ENCODE data around the gene RREB1. TPM values are rescaled to one million over a fixed set of nuclear protein-coding genes. Genes with fewer than 3 reads are reported as not detected.

The RREB1 gene
- total RNA-seq, 1 experiment from 2014 or later: 38.4 TPM

GRCh38 chr6:7256785-7257184 is 149.0 kb downstream of the RREB1 start:
- CTCF ChIA-PET: no interaction called here
- H3K27ac Mint-ChIP-seq (ENCODE audit: unreplicated experiment): no peak overlapping the region
- BruUV-seq (replicated peaks): no TSS peak
- no peaks in the 10 kb centered on the region for H3K27me3 Mint-ChIP-seq (ENCODE audit: unreplicated experiment)
- H3K4me3 Mint-ChIP-seq (ENCODE audit: low read depth, unreplicated experiment): no peak overlapping the region
- H3K36me3 Mint-ChIP-seq (ENCODE audit: insufficient read depth, unreplicated experiment): peaks cover 12% of the 10 kb centered on the region
- no peak for DNase-seq
- no peak for TF ChIP-seq CTCF (IDR thresholded peaks at IDR 0.05; ENCODE audit: unreplicated experiment)
- peaks cover 10% of the 10 kb centered on the region for H3K4me1 Mint-ChIP-seq (ENCODE audit: low read depth, unreplicated experiment)
- intact Hi-C loops (cut with micrococcal nuclease; ENCODE audit: unreplicated experiment): no loop called here
- H3K9me3 Mint-ChIP-seq (ENCODE audit: low read depth, unreplicated experiment): no peaks in the 10 kb centered on the region

- Mint-ChIP-seq H3K27me3 (ENCODE audit: unreplicated experiment) (no peaks in the 10 kb centered on the region), H3K9me3 (ENCODE audit: low read depth, unreplicated experiment) (no peaks in the 10 kb centered on the region), H3K4me1 (ENCODE audit: low read depth, unreplicated experiment) (peaks cover 10% of the 10 kb centered on the region), H3K27ac (ENCODE audit: unreplicated experiment) (no peak overlapping the region), H3K4me3 (ENCODE audit: low read depth, unreplicated experiment) (no peak overlapping the region), H3K36me3 (ENCODE audit: insufficient read depth, unreplicated experiment) (peaks cover 16% of the 10 kb centered on the region)
- DNase-seq: no peak
- BruUV-seq (replicated peaks): no TSS peak
- TF ChIP-seq CTCF (IDR thresholded peaks at IDR 0.05; ENCODE audit: unreplicated experiment): no peak
- CTCF ChIA-PET: no interaction called here
- intact Hi-C loops (cut with micrococcal nuclease; ENCODE audit: unreplicated experiment): no loop called here
These were observed 149.9 kb downstream of the RREB1 start for GRCh38 chr6:7257521-7258230.

- Mint-ChIP-seq H3K27ac (ENCODE audit: unreplicated experiment) (no peak overlapping the region), H3K27me3 (ENCODE audit: unreplicated experiment) (no peaks in the 10 kb centered on the region), H3K4me1 (ENCODE audit: low read depth, unreplicated experiment) (peaks cover 10% of the 10 kb centered on the region), H3K9me3 (ENCODE audit: low read depth, unreplicated experiment) (no peaks in the 10 kb centered on the region), H3K36me3 (ENCODE audit: insufficient read depth, unreplicated experiment) (peaks cover 16% of the 10 kb centered on the region), H3K4me3 (ENCODE audit: low read depth, unreplicated experiment) (no peak overlapping the region)
- CTCF ChIA-PET: no interaction called here
- BruUV-seq (replicated peaks): no TSS peak
- no peak for DNase-seq
- TF ChIP-seq CTCF (IDR thresholded peaks at IDR 0.05; ENCODE audit: unreplicated experiment): no peak
- intact Hi-C loops (cut with micrococcal nuclease; ENCODE audit: unreplicated experiment): no loop called here
These were observed 150.5 kb downstream of the RREB1 start for GRCh38 chr6:7258231-7258763.

GRCh38 chr6:7260291-7261031 is 152.7 kb downstream of the RREB1 start:
- Mint-ChIP-seq H3K4me1 (ENCODE audit: low read depth, unreplicated experiment) (peaks cover 10% of the 10 kb centered on the region), H3K27me3 (ENCODE audit: unreplicated experiment) (no peaks in the 10 kb centered on the region), H3K27ac (ENCODE audit: unreplicated experiment) (peak overlapping the region; percentile 54), H3K36me3 (ENCODE audit: insufficient read depth, unreplicated experiment) (peaks cover 16% of the 10 kb centered on the region), H3K4me3 (ENCODE audit: low read depth, unreplicated experiment) (peak overlapping the region; percentile 69), H3K9me3 (ENCODE audit: low read depth, unreplicated experiment) (no peaks in the 10 kb centered on the region)
- DNase-seq: no peak
- BruUV-seq (replicated peaks): no TSS peak
- TF ChIP-seq CTCF (IDR thresholded peaks at IDR 0.05; ENCODE audit: unreplicated experiment): no peak
- intact Hi-C loops (cut with micrococcal nuclease; ENCODE audit: unreplicated experiment): no loop called here
- CTCF ChIA-PET: no interaction called here

Measured in Calu3 (cell line).